HL-60 (cell line): Measurements from ENCODE around the gene ZNF358.

ENCODE experiments used
- DNase-seq, 2 experiments: peaks; one replicate each; pipeline ENCODE4 v3.0.0-alpha.2; 2010 to 2020; ENCODE audit warnings: low read depth in 1 of 2, low spot score in 1 of 2
- H3K27ac ChIP-seq: fragments of 250-450 bp; sonication (Bioruptor Pico); replicated peaks from 2 replicates; pipeline ENCODE4 v1.5.1; 2020; ENCODE audit warnings: mild to moderate bottlenecking, moderate library complexity
- H3K27me3 ChIP-seq: fragments of 250-450 bp; sonication (Bioruptor Pico); 2 replicates; pipeline ENCODE4 v1.5.1; 2021; ENCODE audit warnings: mild to moderate bottlenecking, moderate library complexity; ENCODE audit not compliant: insufficient read depth, poor library complexity, severe bottlenecking
- H3K4me3 ChIP-seq: replicated peaks from 2 replicates; pipeline ENCODE4 v1.5.1; 2011; ENCODE audit warnings: mild to moderate bottlenecking, control low read depth, low read length; ENCODE audit not compliant: insufficient read depth
- GABPA ChIP-seq: IDR thresholded peaks from 2 replicates; pipeline ENCODE4 v1.6.1; 2012; ENCODE audit warnings: low read depth
- POLR2AphosphoS5 ChIP-seq: IDR thresholded peaks from 2 replicates; pipeline ENCODE4 v1.6.1; 2012; ENCODE audit warnings: low read depth
- SPI1 ChIP-seq: IDR thresholded peaks from 2 replicates; pipeline ENCODE4 v1.6.1; 2012; ENCODE audit warnings: low read depth, mild to moderate bottlenecking, borderline replicate concordance
- TF ChIP-seq, protein P1 (sequence below): IDR thresholded peaks from 2 replicates; pipeline ENCODE4 v1.6.1; 2012; ENCODE audit warnings: low read depth; ENCODE audit not compliant: insufficient replicate concordance
- TF ChIP-seq, protein P2 (sequence below): IDR thresholded peaks from one replicate; pipeline ENCODE4 v1.5.1; 2011; ENCODE audit warnings: low read length, control low read depth, inconsistent platforms; ENCODE audit not compliant: insufficient read depth

The ZNF358 gene

DNA sequence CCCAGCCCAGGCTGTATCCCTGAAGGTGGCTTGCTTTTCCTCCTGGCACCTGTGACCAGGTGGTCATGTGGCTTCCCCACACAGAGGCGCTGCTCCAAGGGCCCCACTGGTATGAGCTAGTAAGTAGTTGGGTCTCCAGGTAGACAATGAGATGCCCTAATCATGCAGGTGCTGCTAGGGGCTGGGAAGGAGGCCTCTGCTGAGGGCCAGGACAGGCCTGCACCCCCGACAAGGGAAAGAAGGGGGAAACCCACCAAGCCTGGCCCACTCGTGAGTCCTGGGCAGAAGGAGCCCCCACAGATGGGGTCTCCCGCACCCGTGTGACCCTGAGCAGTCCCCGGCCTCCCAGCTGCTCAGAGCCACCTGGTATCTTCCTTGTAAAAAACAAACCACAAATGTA is 40.2 kb upstream of the ZNF358 start:
- no peaks in the 10 kb centered on the region for H3K27me3 ChIP-seq
- TF ChIP-seq GABPA (no peak), SPI1 (no peak), POLR2AphosphoS5 (no peak)
- TF ChIP-seq, protein P1, sequence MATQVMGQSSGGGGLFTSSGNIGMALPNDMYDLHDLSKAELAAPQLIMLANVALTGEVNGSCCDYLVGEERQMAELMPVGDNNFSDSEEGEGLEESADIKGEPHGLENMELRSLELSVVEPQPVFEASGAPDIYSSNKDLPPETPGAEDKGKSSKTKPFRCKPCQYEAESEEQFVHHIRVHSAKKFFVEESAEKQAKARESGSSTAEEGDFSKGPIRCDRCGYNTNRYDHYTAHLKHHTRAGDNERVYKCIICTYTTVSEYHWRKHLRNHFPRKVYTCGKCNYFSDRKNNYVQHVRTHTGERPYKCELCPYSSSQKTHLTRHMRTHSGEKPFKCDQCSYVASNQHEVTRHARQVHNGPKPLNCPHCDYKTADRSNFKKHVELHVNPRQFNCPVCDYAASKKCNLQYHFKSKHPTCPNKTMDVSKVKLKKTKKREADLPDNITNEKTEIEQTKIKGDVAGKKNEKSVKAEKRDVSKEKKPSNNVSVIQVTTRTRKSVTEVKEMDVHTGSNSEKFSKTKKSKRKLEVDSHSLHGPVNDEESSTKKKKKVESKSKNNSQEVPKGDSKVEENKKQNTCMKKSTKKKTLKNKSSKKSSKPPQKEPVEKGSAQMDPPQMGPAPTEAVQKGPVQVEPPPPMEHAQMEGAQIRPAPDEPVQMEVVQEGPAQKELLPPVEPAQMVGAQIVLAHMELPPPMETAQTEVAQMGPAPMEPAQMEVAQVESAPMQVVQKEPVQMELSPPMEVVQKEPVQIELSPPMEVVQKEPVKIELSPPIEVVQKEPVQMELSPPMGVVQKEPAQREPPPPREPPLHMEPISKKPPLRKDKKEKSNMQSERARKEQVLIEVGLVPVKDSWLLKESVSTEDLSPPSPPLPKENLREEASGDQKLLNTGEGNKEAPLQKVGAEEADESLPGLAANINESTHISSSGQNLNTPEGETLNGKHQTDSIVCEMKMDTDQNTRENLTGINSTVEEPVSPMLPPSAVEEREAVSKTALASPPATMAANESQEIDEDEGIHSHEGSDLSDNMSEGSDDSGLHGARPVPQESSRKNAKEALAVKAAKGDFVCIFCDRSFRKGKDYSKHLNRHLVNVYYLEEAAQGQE, result no peak
- TF ChIP-seq, protein P2, sequence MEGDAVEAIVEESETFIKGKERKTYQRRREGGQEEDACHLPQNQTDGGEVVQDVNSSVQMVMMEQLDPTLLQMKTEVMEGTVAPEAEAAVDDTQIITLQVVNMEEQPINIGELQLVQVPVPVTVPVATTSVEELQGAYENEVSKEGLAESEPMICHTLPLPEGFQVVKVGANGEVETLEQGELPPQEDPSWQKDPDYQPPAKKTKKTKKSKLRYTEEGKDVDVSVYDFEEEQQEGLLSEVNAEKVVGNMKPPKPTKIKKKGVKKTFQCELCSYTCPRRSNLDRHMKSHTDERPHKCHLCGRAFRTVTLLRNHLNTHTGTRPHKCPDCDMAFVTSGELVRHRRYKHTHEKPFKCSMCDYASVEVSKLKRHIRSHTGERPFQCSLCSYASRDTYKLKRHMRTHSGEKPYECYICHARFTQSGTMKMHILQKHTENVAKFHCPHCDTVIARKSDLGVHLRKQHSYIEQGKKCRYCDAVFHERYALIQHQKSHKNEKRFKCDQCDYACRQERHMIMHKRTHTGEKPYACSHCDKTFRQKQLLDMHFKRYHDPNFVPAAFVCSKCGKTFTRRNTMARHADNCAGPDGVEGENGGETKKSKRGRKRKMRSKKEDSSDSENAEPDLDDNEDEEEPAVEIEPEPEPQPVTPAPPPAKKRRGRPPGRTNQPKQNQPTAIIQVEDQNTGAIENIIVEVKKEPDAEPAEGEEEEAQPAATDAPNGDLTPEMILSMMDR, result no peak
- no peak overlapping the region for H3K27ac ChIP-seq
- H3K4me3 ChIP-seq, result no peak overlapping the region
- no peak for DNase-seq

DNA sequence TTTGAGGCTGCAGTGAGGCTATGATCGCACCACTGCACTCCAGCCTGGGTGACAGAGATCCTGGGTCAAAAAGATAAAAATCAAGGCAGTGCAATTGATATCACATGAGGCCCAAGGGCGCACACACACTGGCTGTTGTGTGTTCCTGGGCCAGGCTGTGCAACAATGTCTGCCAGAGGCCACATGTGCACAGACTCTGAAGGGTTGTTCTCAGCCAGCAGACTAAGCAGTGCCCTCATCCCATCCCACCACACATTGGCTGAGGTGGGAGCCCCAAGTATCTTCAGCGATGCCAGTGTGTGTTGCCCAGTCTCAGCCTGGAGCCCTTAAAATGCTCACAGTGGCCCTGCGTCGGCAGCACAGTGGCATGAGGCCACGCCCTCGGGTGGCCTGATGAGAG is 39.7 kb upstream of the ZNF358 start:
- Histone ChIP-seq H3K4me3 (no peak overlapping the region), H3K27ac (no peak overlapping the region), H3K27me3 (no peaks in the 10 kb centered on the region)
- DNase-seq, result no peak
- TF ChIP-seq, protein P1, result no peak
- TF ChIP-seq POLR2AphosphoS5, result peak; percentile 78

DNA sequence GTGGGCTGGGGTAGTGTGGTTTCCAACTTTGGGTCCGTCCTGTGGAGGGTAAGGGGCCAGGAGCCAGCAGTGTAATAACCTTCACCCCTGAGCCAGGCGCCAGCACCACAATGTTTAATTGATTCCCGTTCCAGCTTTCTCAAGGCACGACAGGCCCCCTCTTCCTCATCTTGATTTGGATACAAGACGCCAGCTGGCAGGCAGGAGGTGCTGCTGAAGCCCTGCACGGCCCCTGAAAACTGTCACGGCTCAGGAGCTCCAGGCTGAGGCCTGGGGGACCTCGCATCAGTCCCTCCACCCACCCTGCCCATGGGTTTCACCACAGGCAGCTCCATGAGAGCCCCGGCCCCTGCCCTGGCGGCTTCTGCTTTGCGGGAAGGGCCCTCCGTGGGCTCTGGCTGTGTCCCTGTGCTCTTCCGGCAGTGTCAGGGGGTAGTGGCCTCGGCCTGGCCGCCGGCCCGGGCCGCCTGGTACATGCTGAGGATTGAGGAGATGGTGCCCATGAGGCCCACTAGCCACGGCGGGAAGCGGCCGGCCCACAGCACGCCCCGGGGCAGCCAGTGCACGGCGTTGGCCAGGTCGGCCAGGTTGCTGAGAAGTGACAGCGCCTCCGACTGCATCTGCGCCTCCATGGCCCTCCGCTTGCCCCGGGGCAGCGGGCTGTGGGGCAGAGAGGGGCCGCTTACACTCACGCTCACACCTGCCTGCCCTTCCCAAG is 39.0 kb upstream of the ZNF358 start:
- no peak for DNase-seq
- no peak overlapping the region for H3K4me3 ChIP-seq
- H3K27me3 ChIP-seq, result no peaks in the 10 kb centered on the region
- H3K27ac ChIP-seq, result no peak overlapping the region
- TF ChIP-seq SPI1, result no peak
- TF ChIP-seq GABPA, result no peak
- TF ChIP-seq, protein P1, result no peak
- TF ChIP-seq POLR2AphosphoS5, result no peak; the same call in 1 of the 2 replicates
- TF ChIP-seq, protein P2, result no peak
